ENCODE measurements around the gene MDM2. TPM values are rescaled to one million over a fixed set of nuclear protein-coding genes. Genes with fewer than 3 reads are reported as not detected.
A peak's percentile ranks its signal among the peaks of the same experiment; 100 is the strongest.

Gene MDM2
- total and polyA plus RNA-seq, 9 of the 15 experiments (the other 6 are each of a cell fraction or from before 2014, with no cell fraction given) = 13.6 to 100 (median 49.0) TPM

- TF ChIP-seq POLR2B (IDR thresholded peaks at IDR 0.05; ENCODE audit: low read depth, partially characterized antibody) (peak; percentile 77), STAT5A (IDR thresholded peaks at IDR 0.05; ENCODE audit: borderline replicate concordance, low read length) (no peak), ZBTB7A (IDR thresholded peaks at IDR 0.05; ENCODE audit: borderline replicate concordance, control insufficient read depth, low read depth, low read length) (peak; percentile 95), CBFB (CRISPR knock-in tag; IDR thresholded peaks at IDR 0.05) (peak; percentile 75), ZNF785 (CRISPR knock-in tag; IDR thresholded peaks at IDR 0.05) (no peak), ZMIZ1 (IDR thresholded peaks at IDR 0.05; ENCODE audit: low read depth in 2 of 2, low read length in 2 of 2) (0 out of 4 replicates have a peak, but pooled peaks of 1 of the 2 experiments have one; percentile 10), TARDBP (IDR thresholded peaks at IDR 0.05) (no peak), ZNF668 (CRISPR knock-in tag; IDR thresholded peaks at IDR 0.05) (no peak), HNRNPH1 (optimal IDR thresholded peaks at IDR 0.05; ENCODE audit: low read depth, low read length) (no peak), MAFK (IDR thresholded peaks at IDR 0.05; ENCODE audit: low read length) (no peak), ZKSCAN1 (IDR thresholded peaks at IDR 0.05; ENCODE audit: low read depth, low read length) (no peak), ZNF57 (CRISPR knock-in tag; IDR thresholded peaks at IDR 0.05) (no peak), ARID1B (IDR thresholded peaks at IDR 0.05) (no peak; the same call in none of the 2 replicates)
- TF ChIP-seq, protein P1, sequence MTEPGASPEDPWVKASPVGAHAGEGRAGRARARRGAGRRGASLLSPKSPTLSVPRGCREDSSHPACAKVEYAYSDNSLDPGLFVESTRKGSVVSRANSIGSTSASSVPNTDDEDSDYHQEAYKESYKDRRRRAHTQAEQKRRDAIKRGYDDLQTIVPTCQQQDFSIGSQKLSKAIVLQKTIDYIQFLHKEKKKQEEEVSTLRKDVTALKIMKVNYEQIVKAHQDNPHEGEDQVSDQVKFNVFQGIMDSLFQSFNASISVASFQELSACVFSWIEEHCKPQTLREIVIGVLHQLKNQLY (CRISPR knock-in tag; conservative IDR thresholded peaks at IDR 0.05) = no peak
- TF ChIP-seq, protein P2, sequence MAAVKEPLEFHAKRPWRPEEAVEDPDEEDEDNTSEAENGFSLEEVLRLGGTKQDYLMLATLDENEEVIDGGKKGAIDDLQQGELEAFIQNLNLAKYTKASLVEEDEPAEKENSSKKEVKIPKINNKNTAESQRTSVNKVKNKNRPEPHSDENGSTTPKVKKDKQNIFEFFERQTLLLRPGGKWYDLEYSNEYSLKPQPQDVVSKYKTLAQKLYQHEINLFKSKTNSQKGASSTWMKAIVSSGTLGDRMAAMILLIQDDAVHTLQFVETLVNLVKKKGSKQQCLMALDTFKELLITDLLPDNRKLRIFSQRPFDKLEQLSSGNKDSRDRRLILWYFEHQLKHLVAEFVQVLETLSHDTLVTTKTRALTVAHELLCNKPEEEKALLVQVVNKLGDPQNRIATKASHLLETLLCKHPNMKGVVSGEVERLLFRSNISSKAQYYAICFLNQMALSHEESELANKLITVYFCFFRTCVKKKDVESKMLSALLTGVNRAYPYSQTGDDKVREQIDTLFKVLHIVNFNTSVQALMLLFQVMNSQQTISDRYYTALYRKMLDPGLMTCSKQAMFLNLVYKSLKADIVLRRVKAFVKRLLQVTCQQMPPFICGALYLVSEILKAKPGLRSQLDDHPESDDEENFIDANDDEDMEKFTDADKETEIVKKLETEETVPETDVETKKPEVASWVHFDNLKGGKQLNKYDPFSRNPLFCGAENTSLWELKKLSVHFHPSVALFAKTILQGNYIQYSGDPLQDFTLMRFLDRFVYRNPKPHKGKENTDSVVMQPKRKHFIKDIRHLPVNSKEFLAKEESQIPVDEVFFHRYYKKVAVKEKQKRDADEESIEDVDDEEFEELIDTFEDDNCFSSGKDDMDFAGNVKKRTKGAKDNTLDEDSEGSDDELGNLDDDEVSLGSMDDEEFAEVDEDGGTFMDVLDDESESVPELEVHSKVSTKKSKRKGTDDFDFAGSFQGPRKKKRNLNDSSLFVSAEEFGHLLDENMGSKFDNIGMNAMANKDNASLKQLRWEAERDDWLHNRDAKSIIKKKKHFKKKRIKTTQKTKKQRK (IDR thresholded peaks at IDR 0.05; ENCODE audit: borderline replicate concordance, low read depth, low read length) = no peak
- TF ChIP-seq, protein P3, sequence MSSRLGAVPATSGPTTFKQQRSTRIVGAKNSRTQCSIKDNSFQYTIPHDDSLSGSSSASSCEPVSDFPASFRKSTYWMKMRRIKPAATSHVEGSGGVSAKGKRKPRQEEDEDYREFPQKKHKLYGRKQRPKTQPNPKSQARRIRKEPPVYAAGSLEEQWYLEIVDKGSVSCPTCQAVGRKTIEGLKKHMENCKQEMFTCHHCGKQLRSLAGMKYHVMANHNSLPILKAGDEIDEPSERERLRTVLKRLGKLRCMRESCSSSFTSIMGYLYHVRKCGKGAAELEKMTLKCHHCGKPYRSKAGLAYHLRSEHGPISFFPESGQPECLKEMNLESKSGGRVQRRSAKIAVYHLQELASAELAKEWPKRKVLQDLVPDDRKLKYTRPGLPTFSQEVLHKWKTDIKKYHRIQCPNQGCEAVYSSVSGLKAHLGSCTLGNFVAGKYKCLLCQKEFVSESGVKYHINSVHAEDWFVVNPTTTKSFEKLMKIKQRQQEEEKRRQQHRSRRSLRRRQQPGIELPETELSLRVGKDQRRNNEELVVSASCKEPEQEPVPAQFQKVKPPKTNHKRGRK (tag; IDR thresholded peaks at IDR 0.05) = no peak
These were observed at the start of gene MDM2 (continued) for GRCh38 chr12:68807576-68808387.

All from K562 (cell line).